Esophagus squamous epithelium (tissue), 4 donors: Measurements from ENCODE around the gene GOLGA6D.
"Not testable (repeated sequence)": the region's sequence is repeated elsewhere in the genome, so short reads cannot be mapped to it uniquely, and the experiment has no call there.

Source experiments
- POLR2A ChIP-seq, 4 donors: fragments of 450-650 bp; IDR thresholded peaks; one replicate each; pipeline ENCODE4 v1.6.1; 2017; ENCODE audit warnings: antibody characterized with exemption in 4 of 4, mild to moderate bottlenecking in 4 of 4, moderate library complexity in 3 of 4
- TF ChIP-seq, protein P1 (sequence below), 6 experiments: fragments of 450-650 bp in 4 of 6; fragments of 200-600 bp in 2 of 6; sonication (generic) in 2 of 6; IDR thresholded peaks; one replicate each; pipeline ENCODE4 v1.5.1; 2016 to 2019; ENCODE audit warnings: antibody characterized with exemption in 6 of 6, mild to moderate bottlenecking in 4 of 6, moderate library complexity in 4 of 6

DNA sequence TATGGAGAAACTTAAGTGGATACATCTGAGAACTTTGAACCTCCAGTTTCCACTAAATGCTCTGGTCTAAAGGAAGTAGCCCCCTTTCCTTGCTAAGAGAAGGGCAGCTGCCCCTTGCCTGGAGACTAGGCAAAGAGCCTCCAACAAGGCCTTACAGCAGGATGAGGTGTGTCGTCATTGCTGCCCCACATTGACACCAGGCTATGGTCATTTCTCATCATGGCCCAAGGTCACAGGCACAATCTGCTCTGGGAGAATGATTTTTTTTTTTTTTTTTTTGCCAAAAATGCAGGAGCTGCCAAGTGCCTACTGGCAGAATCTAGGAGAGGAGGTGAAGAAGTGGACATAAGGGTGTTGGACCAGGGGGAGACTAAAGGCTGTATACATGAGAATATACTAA, 36.9 kb upstream of the GOLGA6D start:
- TF ChIP-seq, protein P1, sequence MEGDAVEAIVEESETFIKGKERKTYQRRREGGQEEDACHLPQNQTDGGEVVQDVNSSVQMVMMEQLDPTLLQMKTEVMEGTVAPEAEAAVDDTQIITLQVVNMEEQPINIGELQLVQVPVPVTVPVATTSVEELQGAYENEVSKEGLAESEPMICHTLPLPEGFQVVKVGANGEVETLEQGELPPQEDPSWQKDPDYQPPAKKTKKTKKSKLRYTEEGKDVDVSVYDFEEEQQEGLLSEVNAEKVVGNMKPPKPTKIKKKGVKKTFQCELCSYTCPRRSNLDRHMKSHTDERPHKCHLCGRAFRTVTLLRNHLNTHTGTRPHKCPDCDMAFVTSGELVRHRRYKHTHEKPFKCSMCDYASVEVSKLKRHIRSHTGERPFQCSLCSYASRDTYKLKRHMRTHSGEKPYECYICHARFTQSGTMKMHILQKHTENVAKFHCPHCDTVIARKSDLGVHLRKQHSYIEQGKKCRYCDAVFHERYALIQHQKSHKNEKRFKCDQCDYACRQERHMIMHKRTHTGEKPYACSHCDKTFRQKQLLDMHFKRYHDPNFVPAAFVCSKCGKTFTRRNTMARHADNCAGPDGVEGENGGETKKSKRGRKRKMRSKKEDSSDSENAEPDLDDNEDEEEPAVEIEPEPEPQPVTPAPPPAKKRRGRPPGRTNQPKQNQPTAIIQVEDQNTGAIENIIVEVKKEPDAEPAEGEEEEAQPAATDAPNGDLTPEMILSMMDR (IDR thresholded peaks at IDR 0.05): not testable (repeated sequence)
- TF ChIP-seq POLR2A (IDR thresholded peaks at IDR 0.05): not testable (repeated sequence)
